GM13976 (cell line): ENCODE data around the gene CLTA.

ENCODE experiments used
- DNase-seq: peaks from one replicate; pipeline ENCODE4 v3.0.0; 2012; ENCODE audit warnings: low spot score
- CTCF ChIP-seq: IDR thresholded peaks from 2 replicates; pipeline ENCODE4 v1.5.1; 2012; ENCODE audit warnings: borderline replicate concordance, mild to moderate bottlenecking; ENCODE audit not compliant: insufficient read depth; ENCODE audit errors: extremely low read depth, missing control alignments, control extremely low read depth
- in situ Hi-C: fragments of 300-500 bp; cut with MboI; formaldehyde crosslinking; loops from one replicate; pipeline ENCODE4 v1.12.0; 2022; ENCODE audit warnings: low sequenced_read_pairs, mixed read lengths, inconsistent platforms; ENCODE audit not compliant: unreplicated experiment

The CLTA gene

GRCh38 chr9:36188212-36188611, 2.5 kb upstream of the CLTA start:
- in situ Hi-C loops, result no loop called here
- TF ChIP-seq CTCF, result no peak
- no peak for DNase-seq

DNA sequence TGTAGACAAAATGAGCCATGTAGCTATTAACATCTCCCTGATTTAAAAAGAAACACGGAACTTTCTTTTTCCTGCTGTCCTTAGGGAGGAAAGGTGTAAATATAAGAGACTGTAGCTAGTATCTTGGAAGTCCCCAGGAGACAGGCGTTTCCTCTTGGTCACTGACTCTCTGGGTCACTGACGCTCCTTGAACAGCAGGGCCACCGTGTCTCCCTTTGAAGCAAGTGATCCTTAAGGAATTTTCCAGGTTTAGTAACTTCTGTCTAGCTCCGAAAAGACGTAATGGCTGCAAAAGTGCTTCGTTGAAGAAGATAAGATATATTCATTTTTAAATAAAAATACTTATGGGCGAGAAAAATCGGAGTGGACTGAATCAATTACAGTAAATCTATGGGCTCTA, 745 bp upstream of the CLTA start:
- no peak for DNase-seq
- no peak for TF ChIP-seq CTCF
- in situ Hi-C loops, result no loop called here

DNA sequence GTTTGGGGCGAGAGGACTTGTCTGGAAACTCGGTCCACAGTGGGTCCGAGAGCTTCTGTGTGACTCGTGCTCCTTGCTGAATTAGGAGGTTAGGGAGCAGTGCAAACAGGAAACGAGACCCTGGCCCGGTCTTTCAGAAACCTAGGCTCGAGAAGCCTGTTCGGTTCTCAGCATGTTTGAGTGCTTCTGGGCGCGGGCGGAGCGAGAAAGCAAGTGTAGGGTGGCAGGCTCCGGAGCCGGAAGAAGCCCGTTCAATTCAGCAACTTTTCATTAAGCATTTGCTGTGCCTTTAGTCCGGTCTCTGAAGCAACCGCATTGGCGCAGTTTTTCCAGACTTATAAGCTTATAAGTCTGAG, 547 bp downstream of the CLTA start:
- TF ChIP-seq CTCF, result no peak
- no peak for DNase-seq

DNA sequence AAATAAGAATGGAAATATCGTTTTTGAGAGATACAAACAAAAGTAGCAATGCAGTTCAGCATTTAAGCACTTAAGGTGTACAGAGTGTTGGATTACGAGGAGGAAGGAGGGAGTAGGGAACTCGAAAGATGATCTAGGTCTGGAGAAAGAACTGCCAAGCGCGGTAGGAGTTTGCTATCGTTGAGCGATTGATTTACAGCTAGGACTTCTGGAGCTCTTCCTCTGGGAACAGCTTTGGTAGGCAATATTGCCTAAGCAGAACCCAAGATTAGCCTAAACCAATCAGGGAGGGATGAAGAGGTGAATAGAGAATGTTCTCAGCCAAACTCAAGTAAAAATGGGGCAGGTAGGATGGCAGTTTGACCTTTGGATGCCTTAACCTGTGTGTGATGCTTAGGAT, 965 bp downstream of the CLTA start:
- in situ Hi-C loops, result no loop called here
- DNase-seq, result no peak
- TF ChIP-seq CTCF, result no peak

More for the DNA sequence above, 547 bp downstream of the CLTA start:
- in situ Hi-C loops, result no loop called here

DNA sequence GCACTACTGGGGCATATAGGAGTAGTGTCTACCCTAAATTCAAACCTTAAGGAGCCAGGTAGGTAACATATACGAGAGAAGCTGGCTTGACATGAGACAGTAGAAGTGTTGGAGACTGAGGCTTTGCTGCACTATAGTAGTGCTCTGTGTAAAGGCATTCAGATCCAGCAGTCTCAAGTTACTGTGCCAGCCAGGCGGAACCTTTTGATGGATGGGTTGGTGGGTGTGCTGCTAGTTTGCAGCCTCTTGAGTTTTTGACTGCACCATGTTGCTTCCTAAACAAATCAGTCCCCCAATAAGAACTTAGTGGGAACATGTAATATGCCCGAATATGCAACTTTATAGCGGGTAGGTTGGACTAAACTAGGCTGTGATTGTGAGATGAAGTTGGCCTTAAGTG, 1.5 kb downstream of the CLTA start:
- DNase-seq, result no peak
- TF ChIP-seq CTCF, result no peak

DNA sequence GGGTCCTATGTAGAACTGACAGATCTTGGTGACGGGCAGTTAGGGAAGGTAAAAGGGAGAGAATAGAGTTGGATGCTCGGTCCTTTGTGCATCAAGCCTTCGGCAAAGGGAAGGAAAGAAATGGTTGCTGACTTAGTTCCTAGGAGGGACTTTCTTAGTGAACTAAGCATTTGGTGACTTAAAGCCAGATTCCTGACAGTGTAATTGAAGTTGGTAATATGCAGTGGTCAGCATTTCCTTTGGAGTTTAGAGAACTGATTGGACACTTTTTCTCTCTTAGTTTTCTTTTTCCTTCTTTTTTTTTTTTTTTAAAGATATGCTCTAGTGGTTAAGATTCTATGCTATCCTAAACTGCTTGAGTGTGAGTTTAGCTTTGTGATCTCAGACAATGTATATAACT, 2.3 kb downstream of the CLTA start:
- in situ Hi-C loops, result no loop called here
- no peak for TF ChIP-seq CTCF
- no peak for DNase-seq

More for the DNA sequence above, 1.5 kb downstream of the CLTA start:
- in situ Hi-C loops, result no loop called here

DNA sequence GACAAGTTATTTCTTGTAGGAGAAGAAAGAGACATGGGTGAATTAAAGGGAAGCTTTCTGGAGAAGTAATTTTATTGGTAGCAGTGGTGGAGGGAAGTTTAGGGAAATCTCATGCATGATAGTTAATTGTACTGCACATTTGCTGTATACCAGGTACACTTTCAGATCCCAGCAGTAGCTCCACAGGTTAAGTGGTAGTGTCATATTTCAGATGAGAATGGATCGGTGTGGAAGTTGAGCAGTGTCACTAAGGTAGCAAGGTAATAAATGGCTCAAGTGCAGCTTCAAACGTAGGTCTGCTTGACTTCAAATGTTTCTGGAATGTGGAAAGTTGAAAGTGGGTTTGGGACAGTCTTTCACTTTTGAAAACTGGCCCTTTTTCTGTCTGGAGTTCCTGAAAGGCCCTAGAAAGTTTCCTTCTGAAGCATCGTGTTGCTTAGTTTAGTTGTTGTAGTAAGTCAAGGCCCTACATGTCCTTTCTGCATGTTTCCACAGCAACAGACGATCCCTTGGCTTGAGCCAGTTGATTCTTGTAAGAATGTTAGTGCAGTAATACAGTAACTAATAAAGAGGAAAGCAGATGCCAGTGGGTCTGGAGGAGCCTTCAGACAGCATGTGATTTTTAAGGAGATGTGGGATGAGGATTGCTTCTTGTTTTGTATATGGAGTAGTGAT, 3.7 kb downstream of the CLTA start:
- in situ Hi-C loops, result no loop called here
- DNase-seq, result no peak

More for the DNA sequence above, 3.7 kb downstream of the CLTA start:
- no peak for TF ChIP-seq CTCF
